Uterus (tissue), 4 donors: ENCODE results near the gene NUP93. TPM values are rescaled to one million over a fixed set of nuclear protein-coding genes. Genes with fewer than 3 reads are reported as not detected.

Experiments
- DNase-seq, 2 donors: peaks; one replicate each; pipeline ENCODE4 v3.0.0-alpha.2; 2019 to 2020
- H3K27ac ChIP-seq, 2 donors: fragments of 200-600 bp; sonication (generic); 1 replicate in 1 of 2; 2 replicates in 1 of 2; pipeline ENCODE4 v1.5.1; 2016 to 2018
- H3K27me3 ChIP-seq, 2 donors: fragments of 200-600 bp; sonication (generic); one replicate each; pipeline ENCODE4 v1.5.1; 2018 to 2019; ENCODE audit warnings: control low read depth in 1 of 2
- H3K36me3 ChIP-seq, 2 donors: fragments of 200-600 bp; sonication (generic); one replicate each; pipeline ENCODE4 v1.5.1; 2019; ENCODE audit warnings: control low read depth in 1 of 2
- H3K4me1 ChIP-seq, 2 donors: fragments of 200-600 bp; sonication (generic); one replicate each; pipeline ENCODE4 v1.5.1; 2018 to 2019; ENCODE audit warnings: control low read depth in 1 of 2
- H3K4me3 ChIP-seq, 2 donors: fragments of 200-600 bp; sonication (generic); 1 replicate in 1 of 2; 2 replicates in 1 of 2; pipeline ENCODE4 v1.5.1; 2018 to 2019; ENCODE audit warnings: mild to moderate bottlenecking in 1 of 2
- H3K9me3 ChIP-seq, 2 donors: fragments of 200-600 bp; sonication (generic); one replicate each; pipeline ENCODE4 v1.5.1; 2019; ENCODE audit warnings: control low read depth in 1 of 2
- CTCF ChIP-seq, 4 experiments: fragments of 200-600 bp in 2 of 4; fragments of 450-650 bp in 2 of 4; sonication (generic) in 2 of 4; IDR thresholded peaks; one replicate each; pipeline ENCODE4 v1.5.1; 2016 to 2019; ENCODE audit warnings: antibody characterized with exemption in 4 of 4, mild to moderate bottlenecking in 2 of 4, moderate library complexity in 1 of 4
- POLR2A ChIP-seq, 2 donors: fragments of 450-650 bp; IDR thresholded peaks; one replicate each; pipeline ENCODE4 v1.6.1; 2016; ENCODE audit warnings: antibody characterized with exemption in 2 of 2, mild to moderate bottlenecking in 1 of 2, moderate library complexity in 1 of 2
- intact Hi-C: fragments of 100-400 bp; cut with DNase I; formaldehyde crosslinking; loops from one replicate; pipeline ENCODE4 v1.15.1; 2023; ENCODE audit warnings: low total_unique reads
- total RNA-seq, 4 donors: library from RNA; depleted of rRNA in 3 of 4; stranded (reverse); fragments of >200 nt in 3 of 4; gene quantifications; one replicate each; pipeline versions ENCODE4 v1.1.0 to v1.2.4, GENCODE V29; 2014 to 2023
- donor health status: DM: yes; HTN: yes; CAD: no.

NUP93 gene
- total RNA-seq, 4 donors from 2014 or later = 17.6 to 71.0 (median 34.5) TPM

- H3K9me3 ChIP-seq = no peaks in the 10 kb centered on the region
- H3K4me1 ChIP-seq = no peaks in the 10 kb centered on the region
- no peak overlapping the region for H3K4me3 ChIP-seq
- no peaks in the 10 kb centered on the region for H3K27me3 ChIP-seq
- DNase-seq = no peak
- no peak overlapping the region for H3K27ac ChIP-seq
- intact Hi-C loops = no loop called here
- H3K36me3 ChIP-seq = no peaks in the 10 kb centered on the region
- TF ChIP-seq CTCF (IDR thresholded peaks at IDR 0.05) = no peak
- TF ChIP-seq POLR2A (IDR thresholded peaks at IDR 0.05) = no peak
Measured at GRCh38 chr16:56855946-56856345, 126.0 kb downstream of the NUP93 start.

GRCh38 chr16:56856876-56857447, 127.0 kb downstream of the NUP93 start:
- Histone ChIP-seq H3K27me3 (no peaks in the 10 kb centered on the region), H3K4me3 (no peak overlapping the region), H3K4me1 (no peaks in the 10 kb centered on the region), H3K36me3 (no peaks in the 10 kb centered on the region), H3K27ac (no peak overlapping the region), H3K9me3 (no peaks in the 10 kb centered on the region)
- TF ChIP-seq CTCF (IDR thresholded peaks at IDR 0.05) (no peak), POLR2A (IDR thresholded peaks at IDR 0.05) (no peak)
- DNase-seq = no peak
- intact Hi-C loops = no loop called here

GRCh38 chr16:56858374-56858773, 128.4 kb downstream of the NUP93 start:
- Histone ChIP-seq H3K4me1 (no peaks in the 10 kb centered on the region), H3K27ac (no peak overlapping the region)

GRCh38 chr16:56859636-56860035, 129.7 kb downstream of the NUP93 start:
- Histone ChIP-seq H3K27me3 (no peaks in the 10 kb centered on the region), H3K27ac (no peak overlapping the region), H3K9me3 (no peaks in the 10 kb centered on the region), H3K36me3 (no peaks in the 10 kb centered on the region), H3K4me3 (no peak overlapping the region), H3K4me1 (no peaks in the 10 kb centered on the region)
- intact Hi-C loops = loop anchor here (10.0 kb wide), 1 partner anchor 195 kb away; no protein-coding TSS in a partner anchor
- DNase-seq = no peak
- TF ChIP-seq POLR2A (IDR thresholded peaks at IDR 0.05) (no peak), CTCF (IDR thresholded peaks at IDR 0.05) (no peak)

More at GRCh38 chr16:56858374-56858773, 128.4 kb downstream of the NUP93 start:
- H3K4me3 ChIP-seq = no peak overlapping the region
- intact Hi-C loops = no loop called here
- TF ChIP-seq POLR2A (IDR thresholded peaks at IDR 0.05) = no peak
- TF ChIP-seq CTCF (IDR thresholded peaks at IDR 0.05) = no peak
- H3K27me3 ChIP-seq = no peaks in the 10 kb centered on the region
- no peaks in the 10 kb centered on the region for H3K36me3 ChIP-seq
- H3K9me3 ChIP-seq = no peaks in the 10 kb centered on the region
- no peak for DNase-seq

- Histone ChIP-seq H3K4me3 (no peak overlapping the region), H3K9me3 (no peaks in the 10 kb centered on the region), H3K27me3 (no peaks in the 10 kb centered on the region), H3K36me3 (no peaks in the 10 kb centered on the region), H3K4me1 (no peaks in the 10 kb centered on the region), H3K27ac (no peak overlapping the region)
- DNase-seq = no peak
- TF ChIP-seq POLR2A (IDR thresholded peaks at IDR 0.05) = no peak
- no peak for TF ChIP-seq CTCF (IDR thresholded peaks at IDR 0.05)
- intact Hi-C loops = loop anchor here (10.0 kb wide), 1 partner anchor 194 kb away; no protein-coding TSS in a partner anchor
Measured at GRCh38 chr16:56860226-56861020, 130.5 kb downstream of the NUP93 start.
